ENCODE data around the gene TRIB2.

Gene TRIB2

GRCh38 chr2:12721566-12722446 lies 5.1 kb downstream of the TRIB2 start:
- DNase-seq = no peak

GRCh38 chr2:12722447-12723316 lies 5.9 kb downstream of the TRIB2 start:
- DNase-seq = no peak

GRCh38 chr2:12723736-12724463 lies 7.2 kb downstream of the TRIB2 start:
- DNase-seq = no peak

GRCh38 chr2:12725233-12726187 lies 8.8 kb downstream of the TRIB2 start:
- no peak for DNase-seq

- DNase-seq = no peak
Observed at GRCh38 chr2:12726271-12726670, 9.5 kb downstream of the TRIB2 start.

- no peak for DNase-seq
Observed at GRCh38 chr2:12727065-12727464, 10.3 kb downstream of the TRIB2 start.

- no peak for DNase-seq
Observed at GRCh38 chr2:12727641-12728040, 10.9 kb downstream of the TRIB2 start.

GRCh38 chr2:12728221-12728777 lies 11.6 kb downstream of the TRIB2 start:
- DNase-seq = no peak

GRCh38 chr2:12730265-12730664 lies 13.5 kb downstream of the TRIB2 start:
- no peak for DNase-seq

GRCh38 chr2:12731701-12732280 lies 15.1 kb downstream of the TRIB2 start:
- DNase-seq = no peak

GRCh38 chr2:12732651-12733050 lies 15.9 kb downstream of the TRIB2 start:
- DNase-seq = no peak

GRCh38 chr2:12733846-12734245 lies 17.1 kb downstream of the TRIB2 start:
- DNase-seq = peak; percentile 83 to 98

GRCh38 chr2:12734914-12735654 lies 18.3 kb downstream of the TRIB2 start:
- no peak for DNase-seq

GRCh38 chr2:12737297-12737696 lies 20.6 kb downstream of the TRIB2 start:
- no peak for DNase-seq

GRCh38 chr2:12737738-12738485 lies 21.2 kb downstream of the TRIB2 start:
- no peak for DNase-seq

GRCh38 chr2:12739721-12740254 lies 23.1 kb downstream of the TRIB2 start:
- DNase-seq = no peak

- no peak for DNase-seq
Observed at GRCh38 chr2:12741380-12741779, 24.6 kb downstream of the TRIB2 start.

- DNase-seq = no peak
Observed at GRCh38 chr2:12742891-12743290, 26.2 kb downstream of the TRIB2 start.

- no peak for DNase-seq
Observed at GRCh38 chr2:12750166-12750905, 33.6 kb downstream of the TRIB2 start.

Measured in cerebellar nuclear complex (tissue), 1 donor.